Measurements from ENCODE around the gene NAPG.

The NAPG gene

DNA sequence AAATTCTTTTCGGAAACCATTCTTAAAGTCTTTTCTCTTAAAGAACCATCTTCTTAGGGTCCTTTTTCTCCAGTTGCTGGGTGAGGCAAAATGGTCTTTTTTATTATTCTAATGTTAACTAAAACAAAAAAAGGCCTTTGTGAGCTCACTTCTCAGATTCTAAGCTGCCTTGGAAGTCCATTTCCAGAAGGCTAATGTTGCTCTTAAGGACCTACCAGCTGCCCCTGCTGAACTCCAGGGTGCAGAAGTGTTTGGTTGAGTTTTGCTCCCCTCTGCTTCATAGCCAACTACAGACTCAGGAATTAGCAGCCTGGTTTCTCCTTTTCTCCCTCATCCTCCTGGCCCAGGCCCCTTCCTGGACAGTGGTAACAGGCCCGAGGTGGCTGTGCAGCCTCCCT lies 48.0 kb upstream of the NAPG start:
- no peak for DNase-seq (ENCODE audit: low read depth in 1 of 2, low spot score in 1 of 2)
- no peaks in the 10 kb centered on the region for H3K27me3 ChIP-seq (ENCODE audit: insufficient read depth, poor library complexity, severe bottlenecking)
- H3K4me3 ChIP-seq (replicated peaks; ENCODE audit: insufficient read depth, low read length) = no peak overlapping the region
- TF ChIP-seq POLR2AphosphoS5 (IDR thresholded peaks at IDR 0.05; ENCODE audit: low read depth) (no peak), GABPA (IDR thresholded peaks at IDR 0.05; ENCODE audit: low read depth) (no peak), SPI1 (IDR thresholded peaks at IDR 0.05; ENCODE audit: borderline replicate concordance, low read depth) (no peak)
- TF ChIP-seq, protein P1, sequence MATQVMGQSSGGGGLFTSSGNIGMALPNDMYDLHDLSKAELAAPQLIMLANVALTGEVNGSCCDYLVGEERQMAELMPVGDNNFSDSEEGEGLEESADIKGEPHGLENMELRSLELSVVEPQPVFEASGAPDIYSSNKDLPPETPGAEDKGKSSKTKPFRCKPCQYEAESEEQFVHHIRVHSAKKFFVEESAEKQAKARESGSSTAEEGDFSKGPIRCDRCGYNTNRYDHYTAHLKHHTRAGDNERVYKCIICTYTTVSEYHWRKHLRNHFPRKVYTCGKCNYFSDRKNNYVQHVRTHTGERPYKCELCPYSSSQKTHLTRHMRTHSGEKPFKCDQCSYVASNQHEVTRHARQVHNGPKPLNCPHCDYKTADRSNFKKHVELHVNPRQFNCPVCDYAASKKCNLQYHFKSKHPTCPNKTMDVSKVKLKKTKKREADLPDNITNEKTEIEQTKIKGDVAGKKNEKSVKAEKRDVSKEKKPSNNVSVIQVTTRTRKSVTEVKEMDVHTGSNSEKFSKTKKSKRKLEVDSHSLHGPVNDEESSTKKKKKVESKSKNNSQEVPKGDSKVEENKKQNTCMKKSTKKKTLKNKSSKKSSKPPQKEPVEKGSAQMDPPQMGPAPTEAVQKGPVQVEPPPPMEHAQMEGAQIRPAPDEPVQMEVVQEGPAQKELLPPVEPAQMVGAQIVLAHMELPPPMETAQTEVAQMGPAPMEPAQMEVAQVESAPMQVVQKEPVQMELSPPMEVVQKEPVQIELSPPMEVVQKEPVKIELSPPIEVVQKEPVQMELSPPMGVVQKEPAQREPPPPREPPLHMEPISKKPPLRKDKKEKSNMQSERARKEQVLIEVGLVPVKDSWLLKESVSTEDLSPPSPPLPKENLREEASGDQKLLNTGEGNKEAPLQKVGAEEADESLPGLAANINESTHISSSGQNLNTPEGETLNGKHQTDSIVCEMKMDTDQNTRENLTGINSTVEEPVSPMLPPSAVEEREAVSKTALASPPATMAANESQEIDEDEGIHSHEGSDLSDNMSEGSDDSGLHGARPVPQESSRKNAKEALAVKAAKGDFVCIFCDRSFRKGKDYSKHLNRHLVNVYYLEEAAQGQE (IDR thresholded peaks at IDR 0.05; ENCODE audit: insufficient replicate concordance, low read depth) = no peak
- TF ChIP-seq, protein P2, sequence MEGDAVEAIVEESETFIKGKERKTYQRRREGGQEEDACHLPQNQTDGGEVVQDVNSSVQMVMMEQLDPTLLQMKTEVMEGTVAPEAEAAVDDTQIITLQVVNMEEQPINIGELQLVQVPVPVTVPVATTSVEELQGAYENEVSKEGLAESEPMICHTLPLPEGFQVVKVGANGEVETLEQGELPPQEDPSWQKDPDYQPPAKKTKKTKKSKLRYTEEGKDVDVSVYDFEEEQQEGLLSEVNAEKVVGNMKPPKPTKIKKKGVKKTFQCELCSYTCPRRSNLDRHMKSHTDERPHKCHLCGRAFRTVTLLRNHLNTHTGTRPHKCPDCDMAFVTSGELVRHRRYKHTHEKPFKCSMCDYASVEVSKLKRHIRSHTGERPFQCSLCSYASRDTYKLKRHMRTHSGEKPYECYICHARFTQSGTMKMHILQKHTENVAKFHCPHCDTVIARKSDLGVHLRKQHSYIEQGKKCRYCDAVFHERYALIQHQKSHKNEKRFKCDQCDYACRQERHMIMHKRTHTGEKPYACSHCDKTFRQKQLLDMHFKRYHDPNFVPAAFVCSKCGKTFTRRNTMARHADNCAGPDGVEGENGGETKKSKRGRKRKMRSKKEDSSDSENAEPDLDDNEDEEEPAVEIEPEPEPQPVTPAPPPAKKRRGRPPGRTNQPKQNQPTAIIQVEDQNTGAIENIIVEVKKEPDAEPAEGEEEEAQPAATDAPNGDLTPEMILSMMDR (IDR thresholded peaks at IDR 0.05; ENCODE audit: insufficient read depth, low read length) = no peak
- H3K27ac ChIP-seq (replicated peaks) = no peak overlapping the region

DNA sequence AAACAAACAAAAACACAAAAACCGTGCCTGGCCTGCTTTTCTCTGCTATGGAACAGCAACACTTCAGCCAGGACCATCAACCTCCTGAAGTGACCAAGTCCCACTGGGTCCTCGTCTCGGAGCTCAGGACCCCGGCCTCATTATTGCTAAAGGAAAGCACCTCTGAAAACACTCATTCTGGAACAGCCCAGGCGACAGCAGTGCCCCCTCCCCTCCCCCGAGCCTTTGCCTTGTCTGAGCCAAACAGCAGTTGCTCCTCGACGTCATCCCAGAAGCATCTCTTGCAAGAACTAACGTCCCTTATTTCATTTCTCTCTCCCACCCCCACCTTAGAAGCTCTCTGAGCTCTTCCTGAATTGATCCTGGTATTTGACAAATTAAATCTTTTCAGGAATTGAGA lies 44.0 kb upstream of the NAPG start:
- Histone ChIP-seq H3K27me3 (ENCODE audit: insufficient read depth, poor library complexity, severe bottlenecking) (no peaks in the 10 kb centered on the region), H3K27ac (replicated peaks) (no peak overlapping the region), H3K4me3 (replicated peaks; ENCODE audit: insufficient read depth, low read length) (no peak overlapping the region)
- TF ChIP-seq GABPA (IDR thresholded peaks at IDR 0.05; ENCODE audit: low read depth) (no peak), SPI1 (IDR thresholded peaks at IDR 0.05; ENCODE audit: borderline replicate concordance, low read depth) (no peak), POLR2AphosphoS5 (IDR thresholded peaks at IDR 0.05; ENCODE audit: low read depth) (no peak)
- TF ChIP-seq, protein P1 (IDR thresholded peaks at IDR 0.05; ENCODE audit: insufficient replicate concordance, low read depth) = no peak
- TF ChIP-seq, protein P2 (IDR thresholded peaks at IDR 0.05; ENCODE audit: insufficient read depth, low read length) = no peak
- no peak for DNase-seq (ENCODE audit: low read depth in 1 of 2, low spot score in 1 of 2)

DNA sequence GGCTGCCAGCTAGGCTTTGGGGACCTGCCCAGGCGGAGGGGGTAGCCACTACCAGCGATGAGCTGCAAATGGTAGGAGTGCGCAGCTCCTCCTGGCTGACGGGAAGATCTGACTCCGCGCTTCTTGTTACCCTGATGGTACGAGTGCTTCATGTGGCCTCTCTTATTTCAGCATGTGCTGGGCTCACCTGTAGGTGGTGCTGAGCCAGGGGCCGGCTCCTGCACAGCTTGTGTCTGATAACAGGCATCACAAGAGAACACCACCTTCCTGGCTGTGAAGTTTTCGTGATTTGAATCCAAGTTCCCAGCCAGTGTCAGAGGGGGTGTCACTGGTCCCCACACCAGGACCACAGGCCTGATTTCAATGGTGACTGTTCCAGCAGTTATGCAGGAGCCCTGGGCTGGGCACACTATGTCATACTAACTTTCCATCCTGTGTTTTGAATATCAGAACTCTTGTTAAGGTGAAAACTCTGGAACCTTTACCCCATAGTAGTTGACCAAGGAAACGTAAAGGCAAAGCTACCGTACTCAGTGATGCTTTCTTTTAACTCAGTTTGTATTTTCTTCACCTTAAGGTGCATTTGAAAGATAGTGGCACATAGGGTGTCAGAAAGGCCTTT lies 43.4 kb upstream of the NAPG start:
- Histone ChIP-seq H3K27ac (replicated peaks) (no peak overlapping the region), H3K27me3 (ENCODE audit: insufficient read depth, poor library complexity, severe bottlenecking) (no peaks in the 10 kb centered on the region), H3K4me3 (replicated peaks; ENCODE audit: insufficient read depth, low read length) (no peak overlapping the region)
- no peak for DNase-seq (ENCODE audit: low read depth in 1 of 2, low spot score in 1 of 2)
- TF ChIP-seq, protein P1 (IDR thresholded peaks at IDR 0.05; ENCODE audit: insufficient replicate concordance, low read depth) = no peak
- no peak for TF ChIP-seq GABPA (IDR thresholded peaks at IDR 0.05; ENCODE audit: low read depth)
- TF ChIP-seq SPI1 (IDR thresholded peaks at IDR 0.05; ENCODE audit: borderline replicate concordance, low read depth) = no peak
- TF ChIP-seq, protein P2 (IDR thresholded peaks at IDR 0.05; ENCODE audit: insufficient read depth, low read length) = no peak
- TF ChIP-seq POLR2AphosphoS5 (IDR thresholded peaks at IDR 0.05; ENCODE audit: low read depth) = no peak
